ENCODE data around the gene ADAM23.

- TF ChIP-seq SP1 (CRISPR knock-in tag; conservative IDR thresholded peaks at IDR 0.05), result no peak
- TF ChIP-seq CTCF (IDR thresholded peaks at IDR 0.05), result no peak
- no peak for TF ChIP-seq MXD4 (CRISPR knock-in tag; IDR thresholded peaks at IDR 0.05; ENCODE audit: borderline replicate concordance)
- TF ChIP-seq TP53 (CRISPR knock-in tag; IDR thresholded peaks at IDR 0.05), result no peak
- TF ChIP-seq RELA (CRISPR knock-in tag; IDR thresholded peaks at IDR 0.05; ENCODE audit: borderline replicate concordance), result no peak
- TF ChIP-seq, protein P1, sequence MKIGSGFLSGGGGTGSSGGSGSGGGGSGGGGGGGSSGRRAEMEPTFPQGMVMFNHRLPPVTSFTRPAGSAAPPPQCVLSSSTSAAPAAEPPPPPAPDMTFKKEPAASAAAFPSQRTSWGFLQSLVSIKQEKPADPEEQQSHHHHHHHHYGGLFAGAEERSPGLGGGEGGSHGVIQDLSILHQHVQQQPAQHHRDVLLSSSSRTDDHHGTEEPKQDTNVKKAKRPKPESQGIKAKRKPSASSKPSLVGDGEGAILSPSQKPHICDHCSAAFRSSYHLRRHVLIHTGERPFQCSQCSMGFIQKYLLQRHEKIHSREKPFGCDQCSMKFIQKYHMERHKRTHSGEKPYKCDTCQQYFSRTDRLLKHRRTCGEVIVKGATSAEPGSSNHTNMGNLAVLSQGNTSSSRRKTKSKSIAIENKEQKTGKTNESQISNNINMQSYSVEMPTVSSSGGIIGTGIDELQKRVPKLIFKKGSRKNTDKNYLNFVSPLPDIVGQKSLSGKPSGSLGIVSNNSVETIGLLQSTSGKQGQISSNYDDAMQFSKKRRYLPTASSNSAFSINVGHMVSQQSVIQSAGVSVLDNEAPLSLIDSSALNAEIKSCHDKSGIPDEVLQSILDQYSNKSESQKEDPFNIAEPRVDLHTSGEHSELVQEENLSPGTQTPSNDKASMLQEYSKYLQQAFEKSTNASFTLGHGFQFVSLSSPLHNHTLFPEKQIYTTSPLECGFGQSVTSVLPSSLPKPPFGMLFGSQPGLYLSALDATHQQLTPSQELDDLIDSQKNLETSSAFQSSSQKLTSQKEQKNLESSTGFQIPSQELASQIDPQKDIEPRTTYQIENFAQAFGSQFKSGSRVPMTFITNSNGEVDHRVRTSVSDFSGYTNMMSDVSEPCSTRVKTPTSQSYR (CRISPR knock-in tag; IDR thresholded peaks at IDR 0.05), result no peak
- TF ChIP-seq, protein P2, sequence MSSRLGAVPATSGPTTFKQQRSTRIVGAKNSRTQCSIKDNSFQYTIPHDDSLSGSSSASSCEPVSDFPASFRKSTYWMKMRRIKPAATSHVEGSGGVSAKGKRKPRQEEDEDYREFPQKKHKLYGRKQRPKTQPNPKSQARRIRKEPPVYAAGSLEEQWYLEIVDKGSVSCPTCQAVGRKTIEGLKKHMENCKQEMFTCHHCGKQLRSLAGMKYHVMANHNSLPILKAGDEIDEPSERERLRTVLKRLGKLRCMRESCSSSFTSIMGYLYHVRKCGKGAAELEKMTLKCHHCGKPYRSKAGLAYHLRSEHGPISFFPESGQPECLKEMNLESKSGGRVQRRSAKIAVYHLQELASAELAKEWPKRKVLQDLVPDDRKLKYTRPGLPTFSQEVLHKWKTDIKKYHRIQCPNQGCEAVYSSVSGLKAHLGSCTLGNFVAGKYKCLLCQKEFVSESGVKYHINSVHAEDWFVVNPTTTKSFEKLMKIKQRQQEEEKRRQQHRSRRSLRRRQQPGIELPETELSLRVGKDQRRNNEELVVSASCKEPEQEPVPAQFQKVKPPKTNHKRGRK (CRISPR knock-in tag; IDR thresholded peaks at IDR 0.05; ENCODE audit: borderline replicate concordance), result no peak
- TF ChIP-seq IRF2 (CRISPR knock-in tag; IDR thresholded peaks at IDR 0.05; ENCODE audit: borderline replicate concordance, low read depth), result no peak
Measured at GRCh38 chr2:206657087-206657486, 213.8 kb downstream of the ADAM23 start.

Measured in WTC11 (cell line).